ENCODE measurements around the gene PDIA5. TPM values are rescaled to one million over a fixed set of nuclear protein-coding genes. Genes with fewer than 3 reads are reported as not detected.

PDIA5 gene
- total RNA-seq, 4 donors from 2014 or later: 34.0 to 52.4 (median 44.6) TPM

- TF ChIP-seq CTCF (IDR thresholded peaks at IDR 0.05) (no peak), POLR2A (IDR thresholded peaks at IDR 0.05) (no peak)
- H3K27me3 ChIP-seq: no peaks in the 10 kb centered on the region
- intact Hi-C loops (cut with DNase I): no loop called here
- peak; percentile 83 to 85 for DNase-seq
- H3K4me1 ChIP-seq: peaks cover 85 to 99% of the 10 kb centered on the region in 2 donors
- 10 to 19% methylated on average over 6 of the region's 6 CpGs for WGBS, 2 donors
- H3K27ac ChIP-seq: peak overlapping the region; percentile 49 to 69 (median 69)
- H3K4me3 ChIP-seq (replicated peaks in 1 of 3): no peak overlapping the region
- H3K9me3 ChIP-seq: no peaks in the 10 kb centered on the region
- H3K36me3 ChIP-seq: no peaks in the 10 kb centered on the region
Measured at GRCh38 chr3:123084192-123084591, 17.4 kb downstream of the PDIA5 start.

- DNase-seq: peak; percentile 84 to 86
- Histone ChIP-seq H3K9me3 (no peaks in the 10 kb centered on the region), H3K4me3 (replicated peaks in 1 of 3) (no peak overlapping the region), H3K36me3 (no peaks in the 10 kb centered on the region), H3K4me1 (peaks cover 85 to 99% of the 10 kb centered on the region in 2 donors), H3K27ac (peak overlapping the region; percentile 49 to 69 (median 69)), H3K27me3 (no peaks in the 10 kb centered on the region)
- 30 to 37% methylated on average over 6 of the region's 6 CpGs for WGBS, 2 donors
- intact Hi-C loops (cut with DNase I): no loop called here
- TF ChIP-seq CTCF (IDR thresholded peaks at IDR 0.05) (no peak), POLR2A (IDR thresholded peaks at IDR 0.05) (no peak)
Measured at GRCh38 chr3:123084738-123085237, 18.0 kb downstream of the PDIA5 start.

GRCh38 chr3:123085293-123085931 is 18.6 kb downstream of the PDIA5 start:
- WGBS, 2 donors: 40 to 42% methylated on average over 10 of the region's 10 CpGs
- Histone ChIP-seq H3K9me3 (no peaks in the 10 kb centered on the region), H3K4me1 (peaks cover 85 to 99% of the 10 kb centered on the region in 2 donors), H3K36me3 (no peaks in the 10 kb centered on the region), H3K4me3 (replicated peaks in 1 of 3) (no peak overlapping the region), H3K27ac (peak overlapping the region; percentile 35 to 69 (median 49)), H3K27me3 (no peaks in the 10 kb centered on the region)
- TF ChIP-seq POLR2A (IDR thresholded peaks at IDR 0.05) (no peak), CTCF (IDR thresholded peaks at IDR 0.05) (no peak)
- peak; percentile 43 to 45 for DNase-seq
- intact Hi-C loops (cut with DNase I): no loop called here

GRCh38 chr3:123085932-123086627 is 19.3 kb downstream of the PDIA5 start:
- intact Hi-C loops (cut with DNase I): no loop called here
- WGBS, 2 donors: 66 to 82% methylated on average over 5 of the region's 5 CpGs
- no peaks in the 10 kb centered on the region for H3K27me3 ChIP-seq

More at GRCh38 chr3:123085932-123086627, 19.3 kb downstream of the PDIA5 start:
- Histone ChIP-seq H3K9me3 (no peaks in the 10 kb centered on the region), H3K4me1 (peaks cover 85 to 99% of the 10 kb centered on the region in 2 donors), H3K27ac (peak overlapping the region; percentile 35 to 69 (median 49)), H3K4me3 (replicated peaks in 1 of 3) (no peak overlapping the region), H3K36me3 (peaks cover 0 to under 1% of the 10 kb centered on the region in 2 donors)
- TF ChIP-seq POLR2A (IDR thresholded peaks at IDR 0.05) (no peak), CTCF (IDR thresholded peaks at IDR 0.05) (no peak)
- DNase-seq: no peak
